ENCODE results near the gene HSD3B7. TPM values are rescaled to one million over a fixed set of nuclear protein-coding genes. Genes with fewer than 3 reads are reported as not detected.

Gene HSD3B7
- polyA plus RNA-seq, 1 donor (not counting 4 experiments of a cell fraction or from before 2014, with no cell fraction given), result 2.0 TPM

GRCh38 chr16:30980959-30981358, 4.0 kb upstream of the HSD3B7 start:
- dilution Hi-C loops (cut with MboI; ENCODE audit: extremely low pct_ligation_motif_present, low sequenced_read_pairs), result no loop called here
- Histone ChIP-seq H3K9me1 (ENCODE audit: control insufficient read depth, extremely low read depth, insufficient read depth, low read length) (no peaks in the 10 kb centered on the region), H2AFZ (ENCODE audit: control insufficient read depth, low read length) (no peak overlapping the region), H3K9ac (ENCODE audit: control insufficient read depth, extremely low read depth, insufficient read depth, low read length) (no peak overlapping the region), H3K27ac (ENCODE audit: control insufficient read depth, insufficient read depth, low read length) (no peak overlapping the region), H3K4me3 (ENCODE audit: control insufficient read depth in 2 of 3, extremely low read depth in 1 of 3, insufficient read depth in 2 of 3, low read depth in 1 of 3, low read length in 3 of 3) (no peak overlapping the region), H3K9me3 (ENCODE audit: control insufficient read depth, low read depth, low read length) (no peaks in the 10 kb centered on the region), H3K4me2 (ENCODE audit: control insufficient read depth, extremely low read depth, insufficient read depth, low read depth, low read length) (no peak overlapping the region), H3K79me2 (ENCODE audit: control insufficient read depth, insufficient read depth, low read length) (peaks cover 3% of the 10 kb centered on the region), H3K4me1 (ENCODE audit: control insufficient read depth, extremely low read depth, insufficient read depth, low read length) (peaks cover 15% of the 10 kb centered on the region), H3K36me3 (ENCODE audit: control insufficient read depth in 2 of 2, extremely low read depth in 1 of 2, insufficient read depth in 2 of 2, low read length in 2 of 2) (peaks cover 16 to 27% of the 10 kb centered on the region in 2 experiments), H3K27me3 (ENCODE audit: control insufficient read depth, extremely low read depth, insufficient read depth, low read length) (no peaks in the 10 kb centered on the region), H4K20me1 (ENCODE audit: control insufficient read depth, extremely low read depth, insufficient read depth, low read length) (peaks cover 2% of the 10 kb centered on the region)
- TF ChIP-seq EZH2 (IDR thresholded peaks at IDR 0.05; ENCODE audit: low read length) (no peak), CTCF (optimal IDR thresholded peaks at IDR 0.05 in 1 of 3, IDR thresholded peaks at IDR 0.05 in 1 of 3, conservative IDR thresholded peaks at IDR 0.05 in 1 of 3; ENCODE audit: extremely low read depth in 1 of 3, insufficient read depth in 2 of 3, low read length in 3 of 3) (no peak)
- no peak for DNase-seq (ENCODE audit: low read depth, low spot score)
- no peak for FAIRE-seq

- no peak overlapping the region for H3K9ac ChIP-seq (ENCODE audit: control insufficient read depth, extremely low read depth, insufficient read depth, low read length)
- FAIRE-seq, result no peak
Measured at GRCh38 chr16:30982548-30983288, 2.3 kb upstream of the HSD3B7 start.

More at GRCh38 chr16:30982548-30983288, 2.3 kb upstream of the HSD3B7 start:
- H3K9me3 ChIP-seq (ENCODE audit: control insufficient read depth, low read depth, low read length), result no peaks in the 10 kb centered on the region
- H3K36me3 ChIP-seq (ENCODE audit: control insufficient read depth in 2 of 2, extremely low read depth in 1 of 2, insufficient read depth in 2 of 2, low read length in 2 of 2), result peaks cover 13 to 14% of the 10 kb centered on the region in 2 experiments
- no peak for DNase-seq (ENCODE audit: low read depth, low spot score)
- H3K27me3 ChIP-seq (ENCODE audit: control insufficient read depth, extremely low read depth, insufficient read depth, low read length), result no peaks in the 10 kb centered on the region
- TF ChIP-seq EZH2 (IDR thresholded peaks at IDR 0.05; ENCODE audit: low read length), result no peak
- TF ChIP-seq CTCF (optimal IDR thresholded peaks at IDR 0.05 in 1 of 3, IDR thresholded peaks at IDR 0.05 in 1 of 3, conservative IDR thresholded peaks at IDR 0.05 in 1 of 3; ENCODE audit: extremely low read depth in 1 of 3, insufficient read depth in 2 of 3, low read length in 3 of 3), result no peak
- dilution Hi-C loops (cut with MboI; ENCODE audit: extremely low pct_ligation_motif_present, low sequenced_read_pairs), result no loop called here
- no peaks in the 10 kb centered on the region for H3K9me1 ChIP-seq (ENCODE audit: control insufficient read depth, extremely low read depth, insufficient read depth, low read length)
- H3K4me1 ChIP-seq (ENCODE audit: control insufficient read depth, extremely low read depth, insufficient read depth, low read length), result peaks cover 15% of the 10 kb centered on the region
- H4K20me1 ChIP-seq (ENCODE audit: control insufficient read depth, extremely low read depth, insufficient read depth, low read length), result no peaks in the 10 kb centered on the region
- no peak overlapping the region for H2AFZ ChIP-seq (ENCODE audit: control insufficient read depth, low read length)
- H3K4me3 ChIP-seq (ENCODE audit: control insufficient read depth in 2 of 3, extremely low read depth in 1 of 3, insufficient read depth in 2 of 3, low read depth in 1 of 3, low read length in 3 of 3), result no peak overlapping the region
- H3K79me2 ChIP-seq (ENCODE audit: control insufficient read depth, insufficient read depth, low read length), result no peaks in the 10 kb centered on the region
- no peak overlapping the region for H3K4me2 ChIP-seq (ENCODE audit: control insufficient read depth, extremely low read depth, insufficient read depth, low read depth, low read length)
- H3K27ac ChIP-seq (ENCODE audit: control insufficient read depth, insufficient read depth, low read length), result no peak overlapping the region
